Keratinocyte (primary cell): ENCODE data around the gene KRTAP12-4. TPM values are rescaled to one million over a fixed set of nuclear protein-coding genes. Genes with fewer than 3 reads are reported as not detected.
"Not testable (repeated sequence)": the region's sequence is repeated elsewhere in the genome, so short reads cannot be mapped to it uniquely, and the experiment has no call there.

Source experiments
- DNase-seq: peaks from one replicate; pipeline ENCODE4 v3.0.0-alpha.2; 2011; ENCODE audit warnings: low read depth, missing footprints, low spot score
- FAIRE-seq: peaks from 2 replicates; lab custom pipeline; 2011; peaks lifted over from hg19 to GRCh38; lab: Jason Lieb, UNC
- H2AFZ ChIP-seq: 2 replicates; pipeline ENCODE4 v1.6.0; 2012; ENCODE audit warnings: low read length, control low read depth, inconsistent platforms; ENCODE audit not compliant: control insufficient read depth
- H3K27ac ChIP-seq: 2 replicates; pipeline ENCODE4 v1.5.1; 2011; ENCODE audit warnings: low read length; ENCODE audit not compliant: control insufficient read depth, insufficient read depth
- H3K27me3 ChIP-seq: 3 replicates; pipeline ENCODE4 v1.6.0; 2011; ENCODE audit warnings: low read length; ENCODE audit not compliant: control insufficient read depth, insufficient read depth; ENCODE audit errors: extremely low read depth
- H3K36me3 ChIP-seq, 2 experiments: 2 replicates in 1 of 2; 3 replicates in 1 of 2; pipeline ENCODE4 v1.5.1; 2011; ENCODE audit warnings: low read length in 2 of 2, mild to moderate bottlenecking in 1 of 2; ENCODE audit not compliant: control insufficient read depth in 2 of 2, insufficient read depth in 2 of 2; ENCODE audit errors: extremely low read depth in 1 of 2
- H3K4me1 ChIP-seq: 3 replicates; pipeline ENCODE4 v1.5.1; 2011; ENCODE audit warnings: low read length; ENCODE audit not compliant: control insufficient read depth, insufficient read depth; ENCODE audit errors: extremely low read depth
- H3K4me2 ChIP-seq: 3 replicates; pipeline ENCODE4 v1.6.0; 2011; ENCODE audit warnings: low read depth, low read length; ENCODE audit not compliant: control insufficient read depth, insufficient read depth; ENCODE audit errors: extremely low read depth
- H3K4me3 ChIP-seq, 3 experiments: fragments of 200-600 bp in 1 of 3; sonication (generic) in 1 of 3; 2 replicates in 2 of 3; 3 replicates in 1 of 3; pipeline ENCODE4 v1.5.1; 2011 to 2016; ENCODE audit warnings: low read length in 3 of 3, mild to moderate bottlenecking in 3 of 3, control low read depth in 2 of 3, inconsistent platforms in 1 of 3, low read depth in 1 of 3, mixed read lengths in 1 of 3, mixed run types in 1 of 3, moderate library complexity in 1 of 3; ENCODE audit not compliant: control insufficient read depth in 2 of 3, insufficient read depth in 2 of 3; ENCODE audit errors: extremely low read depth in 1 of 3
- H3K79me2 ChIP-seq: 2 replicates; pipeline ENCODE4 v1.6.0; 2012; ENCODE audit warnings: low read length; ENCODE audit not compliant: control insufficient read depth, insufficient read depth
- H3K9ac ChIP-seq: 3 replicates; pipeline ENCODE4 v1.6.0; 2011; ENCODE audit warnings: low read length; ENCODE audit not compliant: control insufficient read depth, insufficient read depth; ENCODE audit errors: extremely low read depth
- H3K9me1 ChIP-seq: 3 replicates; pipeline ENCODE4 v1.6.0; 2011; ENCODE audit warnings: low read length; ENCODE audit not compliant: control insufficient read depth, insufficient read depth; ENCODE audit errors: extremely low read depth
- H3K9me3 ChIP-seq: 2 replicates; pipeline ENCODE4 v1.5.1; 2012; ENCODE audit warnings: low read depth, low read length; ENCODE audit not compliant: control insufficient read depth
- H4K20me1 ChIP-seq: 3 replicates; pipeline ENCODE4 v1.6.0; 2011; ENCODE audit warnings: low read length; ENCODE audit not compliant: control insufficient read depth, insufficient read depth; ENCODE audit errors: extremely low read depth
- EZH2 ChIP-seq: IDR thresholded peaks from one replicate; pipeline ENCODE4 v1.6.1; 2012; ENCODE audit warnings: inconsistent platforms, mild to moderate bottlenecking, low read length, moderate library complexity
- dilution Hi-C: fragments of 300-500 bp; cut with MboI; formaldehyde crosslinking; loops from one replicate; pipeline ENCODE4 v1.7.0; 2020; ENCODE audit warnings: low sequenced_read_pairs; ENCODE audit not compliant: extremely low pct_ligation_motif_present
- polyA plus RNA-seq, 5 experiments: library from polyadenylated mRNA; depleted of rRNA in 3 of 5; stranded (reverse) in 3 of 5; stranded (forward) in 1 of 5; unstranded in 1 of 5; fragments of >200 nt; gene quantifications; 1 replicate in 1 of 5; 2 replicates in 3 of 5; 3 replicates in 1 of 5; pipeline versions ENCODE4 v1.2.1 to v1.2.3, GENCODE V29; 2011 to 2012; ENCODE audit warnings: missing spikeins in 2 of 5, low read depth in 1 of 5, low replicate concordance in 1 of 5
- TF ChIP-seq, protein P1 (sequence below), 3 experiments: IDR thresholded peaks in 1 of 3; conservative IDR thresholded peaks in 1 of 3; optimal IDR thresholded peaks in 1 of 3; 2 replicates in 2 of 3; 3 replicates in 1 of 3; pipeline versions ENCODE3 to v1.5.1; 2011; ENCODE audit warnings: low read length in 3 of 3, mild to moderate bottlenecking in 3 of 3, moderate library complexity in 2 of 3, control low read depth in 1 of 3, inconsistent platforms in 1 of 3; ENCODE audit not compliant: insufficient read depth in 2 of 3; ENCODE audit errors: extremely low read depth in 1 of 3

Gene KRTAP12-4
- polyA plus RNA-seq, 1 donor (not counting 4 experiments of a cell fraction or from before 2014, with no cell fraction given), result not detected

DNA sequence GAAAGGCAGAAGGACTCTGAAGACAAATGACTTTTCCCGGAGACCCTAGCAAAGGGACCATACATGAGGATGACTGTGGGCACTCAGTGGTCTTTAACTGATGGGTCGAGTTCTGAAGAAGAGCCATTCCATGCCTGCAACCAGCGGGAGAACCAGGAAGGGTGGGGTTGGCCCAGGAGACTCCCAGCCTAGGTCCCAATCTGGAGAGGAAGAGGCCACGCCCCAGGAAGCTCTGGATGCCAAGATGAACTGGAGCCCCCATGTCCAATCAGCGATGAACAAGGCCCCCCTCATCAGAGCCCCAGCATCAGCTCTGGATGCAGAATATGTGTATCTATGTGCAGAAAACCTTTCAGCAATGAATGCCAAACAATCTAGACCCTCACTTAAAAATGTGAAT is 13.7 kb downstream of the KRTAP12-4 start:
- dilution Hi-C loops, result no loop called here
- no peaks in the 10 kb centered on the region for H3K36me3 ChIP-seq
- no peak for FAIRE-seq

DNA sequence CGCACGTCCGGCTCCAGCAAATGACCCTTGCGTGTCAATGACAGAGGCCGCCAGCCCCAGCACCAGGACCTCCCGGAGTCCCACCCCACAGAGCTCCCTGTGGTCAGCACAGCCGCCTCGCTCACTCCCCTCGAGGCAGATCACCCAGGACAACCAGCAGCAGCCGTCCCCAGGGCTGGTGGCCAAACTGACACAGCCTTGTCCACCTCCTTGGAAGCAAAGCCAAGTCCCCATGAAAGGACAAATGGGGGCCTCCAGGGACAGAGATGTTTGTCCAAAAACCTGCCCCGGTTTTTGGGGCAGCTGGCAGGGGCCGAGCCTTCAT is 15.2 kb downstream of the KRTAP12-4 start:
- FAIRE-seq (no peak), DNase-seq (no peak)
- Histone ChIP-seq H2AFZ (no peak overlapping the region), H4K20me1 (no peaks in the 10 kb centered on the region), H3K9me1 (no peaks in the 10 kb centered on the region), H3K27me3 (no peaks in the 10 kb centered on the region), H3K4me2 (no peak overlapping the region), H3K9ac (no peak overlapping the region), H3K79me2 (no peaks in the 10 kb centered on the region), H3K27ac (no peak overlapping the region), H3K36me3 (no peaks in the 10 kb centered on the region), H3K9me3 (no peaks in the 10 kb centered on the region), H3K4me1 (no peaks in the 10 kb centered on the region), H3K4me3 (no peak overlapping the region)
- TF ChIP-seq, protein P1, sequence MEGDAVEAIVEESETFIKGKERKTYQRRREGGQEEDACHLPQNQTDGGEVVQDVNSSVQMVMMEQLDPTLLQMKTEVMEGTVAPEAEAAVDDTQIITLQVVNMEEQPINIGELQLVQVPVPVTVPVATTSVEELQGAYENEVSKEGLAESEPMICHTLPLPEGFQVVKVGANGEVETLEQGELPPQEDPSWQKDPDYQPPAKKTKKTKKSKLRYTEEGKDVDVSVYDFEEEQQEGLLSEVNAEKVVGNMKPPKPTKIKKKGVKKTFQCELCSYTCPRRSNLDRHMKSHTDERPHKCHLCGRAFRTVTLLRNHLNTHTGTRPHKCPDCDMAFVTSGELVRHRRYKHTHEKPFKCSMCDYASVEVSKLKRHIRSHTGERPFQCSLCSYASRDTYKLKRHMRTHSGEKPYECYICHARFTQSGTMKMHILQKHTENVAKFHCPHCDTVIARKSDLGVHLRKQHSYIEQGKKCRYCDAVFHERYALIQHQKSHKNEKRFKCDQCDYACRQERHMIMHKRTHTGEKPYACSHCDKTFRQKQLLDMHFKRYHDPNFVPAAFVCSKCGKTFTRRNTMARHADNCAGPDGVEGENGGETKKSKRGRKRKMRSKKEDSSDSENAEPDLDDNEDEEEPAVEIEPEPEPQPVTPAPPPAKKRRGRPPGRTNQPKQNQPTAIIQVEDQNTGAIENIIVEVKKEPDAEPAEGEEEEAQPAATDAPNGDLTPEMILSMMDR (optimal IDR thresholded peaks at IDR 0.05 in 1 of 3, IDR thresholded peaks at IDR 0.05 in 1 of 3, conservative IDR thresholded peaks at IDR 0.05 in 1 of 3; ENCODE audit: extremely low read depth in 1 of 3, insufficient read depth in 2 of 3, low read length in 3 of 3), result no peak
- no peak for TF ChIP-seq EZH2
- dilution Hi-C loops, result no loop called here

More for the DNA sequence above, 13.7 kb downstream of the KRTAP12-4 start:
- H3K4me2 ChIP-seq, result no peak overlapping the region
- H3K4me1 ChIP-seq, result no peaks in the 10 kb centered on the region
- no peak for TF ChIP-seq EZH2
- TF ChIP-seq, protein P1 (optimal IDR thresholded peaks at IDR 0.05 in 1 of 3, IDR thresholded peaks at IDR 0.05 in 1 of 3, conservative IDR thresholded peaks at IDR 0.05 in 1 of 3; ENCODE audit: extremely low read depth in 1 of 3, insufficient read depth in 2 of 3, low read length in 3 of 3), result no peak
- H3K9me3 ChIP-seq, result peaks cover 1% of the 10 kb centered on the region
- H3K27me3 ChIP-seq, result no peaks in the 10 kb centered on the region
- no peaks in the 10 kb centered on the region for H3K79me2 ChIP-seq
- H3K9ac ChIP-seq, result no peak overlapping the region
- no peak overlapping the region for H3K27ac ChIP-seq
- no peak for DNase-seq
- no peak overlapping the region for H2AFZ ChIP-seq
- H3K9me1 ChIP-seq, result no peaks in the 10 kb centered on the region
- H4K20me1 ChIP-seq, result no peaks in the 10 kb centered on the region
- H3K4me3 ChIP-seq, result no peak overlapping the region

DNA sequence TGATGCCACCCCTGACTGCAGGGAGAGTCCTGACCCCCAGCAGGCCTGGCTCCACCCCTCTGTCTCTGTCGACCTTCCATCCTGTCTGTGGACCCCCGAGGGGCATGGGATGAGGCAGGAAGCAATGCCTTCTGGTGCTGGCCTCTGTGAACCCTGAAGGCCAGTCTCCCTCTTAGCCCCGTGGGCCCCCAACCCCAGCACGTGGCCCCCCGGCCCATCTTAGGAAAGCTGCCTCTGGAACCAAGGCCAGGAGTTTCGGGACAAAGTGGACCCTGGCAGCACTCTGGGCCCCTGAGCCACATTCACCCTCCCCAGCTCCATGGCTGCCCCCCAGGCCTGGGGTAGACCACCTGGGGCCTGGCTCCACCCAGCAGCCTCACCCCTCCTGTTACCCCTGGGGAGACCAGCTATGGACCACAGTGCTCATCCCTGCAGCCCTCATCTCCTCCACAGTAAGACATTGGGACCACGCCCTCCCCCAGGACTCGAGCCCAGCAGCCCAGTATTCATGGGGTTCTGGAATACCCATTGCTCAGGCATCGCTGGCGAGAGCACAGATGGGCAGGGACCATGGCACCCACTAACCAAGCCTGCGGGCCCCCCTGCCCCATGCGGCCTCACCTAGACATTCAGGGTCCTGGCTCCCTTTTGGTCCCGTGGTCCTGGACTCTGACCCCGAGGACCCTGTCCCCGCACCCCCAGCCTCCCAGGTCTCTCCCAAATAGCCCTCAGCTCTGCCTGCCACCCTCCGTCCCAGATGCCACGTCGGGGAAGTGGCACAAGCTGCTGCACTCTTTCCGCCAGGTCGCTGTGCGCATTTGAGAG is 15.7 kb downstream of the KRTAP12-4 start:
- H3K27me3 ChIP-seq, H3K4me1 ChIP-seq, H3K27ac ChIP-seq, FAIRE-seq, dilution Hi-C loops, DNase-seq, H2AFZ ChIP-seq, H3K4me2 ChIP-seq, H3K9me1 ChIP-seq, H3K9ac ChIP-seq, H3K4me3 ChIP-seq, H3K79me2 ChIP-seq, H4K20me1 ChIP-seq, H3K9me3 ChIP-seq, H3K36me3 ChIP-seq: not testable (repeated sequence)
